ENCODE measurements around the gene ZBTB34. TPM values are rescaled to one million over a fixed set of nuclear protein-coding genes. Genes with fewer than 3 reads are reported as not detected.

ZBTB34 gene
- polyA plus RNA-seq, 3 donors, result 3.2 to 15.3 (median 3.6) TPM

GRCh38 chr9:126834672-126835071 is 25.8 kb upstream of the ZBTB34 start:
- no peaks in the 10 kb centered on the region for H3K4me1 ChIP-seq (ENCODE audit: control insufficient read depth in 1 of 2, insufficient read depth in 2 of 2, low read length in 2 of 2)
- no peaks in the 10 kb centered on the region for H3K9me3 ChIP-seq (replicated peaks in 1 of 2; ENCODE audit: control insufficient read depth in 1 of 2, insufficient read depth in 1 of 2, low read length in 2 of 2)
- WGBS (ENCODE audit: insufficient coverage), result no CpG with 5 or more reads among the region's 2 CpGs
- intact Hi-C loops (cut with micrococcal nuclease), result no loop called here
- H4K20me1 ChIP-seq (ENCODE audit: insufficient read depth, low read length), result peaks cover 77% of the 10 kb centered on the region
- H3K79me2 ChIP-seq (ENCODE audit: insufficient read depth, low read length), result peaks cover 33% of the 10 kb centered on the region
- Mint-ChIP-seq H3K4me1 (peaks cover 4% of the 10 kb centered on the region), H3K27ac (peak overlapping the region in 3 of 7 donors; percentile 47 to 80 (median 76)), H3K27me3 (ENCODE audit: low read depth in 3 of 3) (no peaks in the 10 kb centered on the region), H3K36me3 (peaks cover 80 to 81% of the 10 kb centered on the region in 2 donors), H3K4me3 (no peak overlapping the region), H3K9me3 (no peaks in the 10 kb centered on the region)
- TF ChIP-seq CTCF (IDR thresholded peaks at IDR 0.05), result no peak
- peaks cover 56 to 98% of the 10 kb centered on the region in 2 donors for H3K36me3 ChIP-seq (replicated peaks in 1 of 2; ENCODE audit: control insufficient read depth in 1 of 2, insufficient read depth in 2 of 2, low read length in 2 of 2)
- no peak overlapping the region for H2AFZ ChIP-seq (ENCODE audit: insufficient read depth, low read depth, low read length, poor library complexity, severe bottlenecking)
- H3K4me3 ChIP-seq (replicated peaks in 1 of 3; ENCODE audit: low read depth in 2 of 3, low read length in 3 of 3), result no peak overlapping the region
- no peak overlapping the region for H3K4me2 ChIP-seq (replicated peaks; ENCODE audit: extremely low read depth, low read length, poor library complexity, severe bottlenecking)
- no peaks in the 10 kb centered on the region for H3K27me3 ChIP-seq (ENCODE audit: control insufficient read depth in 2 of 2, insufficient read depth in 2 of 2, low read length in 2 of 2)
- no peak overlapping the region for H3K9ac ChIP-seq (ENCODE audit: insufficient read depth, low read length, poor library complexity, severe bottlenecking)
- no peak for DNase-seq
- H3K27ac ChIP-seq (ENCODE audit: low read depth in 1 of 2, low read length in 2 of 2), result no peak overlapping the region

- no peak overlapping the region for H3K4me2 ChIP-seq (replicated peaks; ENCODE audit: extremely low read depth, low read length, poor library complexity, severe bottlenecking)
- no peak overlapping the region for H3K4me3 ChIP-seq (replicated peaks in 1 of 3; ENCODE audit: low read depth in 2 of 3, low read length in 3 of 3)
- H3K27me3 ChIP-seq (ENCODE audit: control insufficient read depth in 2 of 2, insufficient read depth in 2 of 2, low read length in 2 of 2), result no peaks in the 10 kb centered on the region
- no peaks in the 10 kb centered on the region for H3K4me1 ChIP-seq (ENCODE audit: control insufficient read depth in 1 of 2, insufficient read depth in 2 of 2, low read length in 2 of 2)
- no peaks in the 10 kb centered on the region for H3K9me3 ChIP-seq (replicated peaks in 1 of 2; ENCODE audit: control insufficient read depth in 1 of 2, insufficient read depth in 1 of 2, low read length in 2 of 2)
- 67% methylated on average over 1 of the region's 2 CpGs for WGBS (ENCODE audit: insufficient coverage)
- Mint-ChIP-seq H3K4me3 (no peak overlapping the region), H3K27ac (peak overlapping the region in 1 of 7 donors; percentile 14), H3K4me1 (peaks cover 4% of the 10 kb centered on the region), H3K36me3 (peaks cover 65 to 70% of the 10 kb centered on the region in 2 donors), H3K9me3 (no peaks in the 10 kb centered on the region), H3K27me3 (ENCODE audit: low read depth in 3 of 3) (no peaks in the 10 kb centered on the region)
- H3K79me2 ChIP-seq (ENCODE audit: insufficient read depth, low read length), result peaks cover 25% of the 10 kb centered on the region
- peaks cover 62% of the 10 kb centered on the region for H4K20me1 ChIP-seq (ENCODE audit: insufficient read depth, low read length)
- DNase-seq, result no peak
- H3K9ac ChIP-seq (ENCODE audit: insufficient read depth, low read length, poor library complexity, severe bottlenecking), result no peak overlapping the region
- no peak for TF ChIP-seq CTCF (IDR thresholded peaks at IDR 0.05)
- H3K36me3 ChIP-seq (replicated peaks in 1 of 2; ENCODE audit: control insufficient read depth in 1 of 2, insufficient read depth in 2 of 2, low read length in 2 of 2), result peaks cover 48 to 84% of the 10 kb centered on the region in 2 donors
- intact Hi-C loops (cut with micrococcal nuclease), result no loop called here
- H3K27ac ChIP-seq (ENCODE audit: low read depth in 1 of 2, low read length in 2 of 2), result no peak overlapping the region
- no peak overlapping the region for H2AFZ ChIP-seq (ENCODE audit: insufficient read depth, low read depth, low read length, poor library complexity, severe bottlenecking)
These were observed 24.2 kb upstream of the ZBTB34 start for GRCh38 chr9:126836216-126836615.
